Transverse colon (tissue), 3 donors: ENCODE measurements around the gene WDFY3.

Experiments
- EP300 ChIP-seq: sonication (generic); formaldehyde crosslinking; IDR thresholded peaks from one replicate; pipeline ENCODE4 v1.6.1; 2017; ENCODE audit warnings: antibody characterized with exemption, low read depth
- TF ChIP-seq, protein P1 (sequence below), 5 experiments: fragments of 200-600 bp in 3 of 5; fragments of 450-650 bp in 2 of 5; sonication (generic) in 3 of 5; IDR thresholded peaks; 1 replicate in 2 of 5; 2 replicates in 3 of 5; pipeline ENCODE4 v1.5.1; 2016 to 2017; ENCODE audit warnings: antibody characterized with exemption in 5 of 5, inconsistent platforms in 3 of 5, mild to moderate bottlenecking in 2 of 5, moderate library complexity in 1 of 5

- no peak for TF ChIP-seq EP300
- TF ChIP-seq, protein P1, sequence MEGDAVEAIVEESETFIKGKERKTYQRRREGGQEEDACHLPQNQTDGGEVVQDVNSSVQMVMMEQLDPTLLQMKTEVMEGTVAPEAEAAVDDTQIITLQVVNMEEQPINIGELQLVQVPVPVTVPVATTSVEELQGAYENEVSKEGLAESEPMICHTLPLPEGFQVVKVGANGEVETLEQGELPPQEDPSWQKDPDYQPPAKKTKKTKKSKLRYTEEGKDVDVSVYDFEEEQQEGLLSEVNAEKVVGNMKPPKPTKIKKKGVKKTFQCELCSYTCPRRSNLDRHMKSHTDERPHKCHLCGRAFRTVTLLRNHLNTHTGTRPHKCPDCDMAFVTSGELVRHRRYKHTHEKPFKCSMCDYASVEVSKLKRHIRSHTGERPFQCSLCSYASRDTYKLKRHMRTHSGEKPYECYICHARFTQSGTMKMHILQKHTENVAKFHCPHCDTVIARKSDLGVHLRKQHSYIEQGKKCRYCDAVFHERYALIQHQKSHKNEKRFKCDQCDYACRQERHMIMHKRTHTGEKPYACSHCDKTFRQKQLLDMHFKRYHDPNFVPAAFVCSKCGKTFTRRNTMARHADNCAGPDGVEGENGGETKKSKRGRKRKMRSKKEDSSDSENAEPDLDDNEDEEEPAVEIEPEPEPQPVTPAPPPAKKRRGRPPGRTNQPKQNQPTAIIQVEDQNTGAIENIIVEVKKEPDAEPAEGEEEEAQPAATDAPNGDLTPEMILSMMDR (IDR thresholded peaks at IDR 0.05): no peak
Measured at GRCh38 chr4:84958434-84958833, 8.1 kb downstream of the WDFY3 start.
